COLO668 (cell line): ENCODE measurements around the gene CACNA1B.
"Not testable (repeated sequence)": the region's sequence is repeated elsewhere in the genome, so short reads cannot be mapped to it uniquely, and the experiment has no call there.

Experiments used
- DNase-seq: peaks from one replicate; lab custom pipeline; 2025; ENCODE audit not compliant: unreplicated experiment; lab: John Stamatoyannopoulos, UW

Gene CACNA1B

DNA sequence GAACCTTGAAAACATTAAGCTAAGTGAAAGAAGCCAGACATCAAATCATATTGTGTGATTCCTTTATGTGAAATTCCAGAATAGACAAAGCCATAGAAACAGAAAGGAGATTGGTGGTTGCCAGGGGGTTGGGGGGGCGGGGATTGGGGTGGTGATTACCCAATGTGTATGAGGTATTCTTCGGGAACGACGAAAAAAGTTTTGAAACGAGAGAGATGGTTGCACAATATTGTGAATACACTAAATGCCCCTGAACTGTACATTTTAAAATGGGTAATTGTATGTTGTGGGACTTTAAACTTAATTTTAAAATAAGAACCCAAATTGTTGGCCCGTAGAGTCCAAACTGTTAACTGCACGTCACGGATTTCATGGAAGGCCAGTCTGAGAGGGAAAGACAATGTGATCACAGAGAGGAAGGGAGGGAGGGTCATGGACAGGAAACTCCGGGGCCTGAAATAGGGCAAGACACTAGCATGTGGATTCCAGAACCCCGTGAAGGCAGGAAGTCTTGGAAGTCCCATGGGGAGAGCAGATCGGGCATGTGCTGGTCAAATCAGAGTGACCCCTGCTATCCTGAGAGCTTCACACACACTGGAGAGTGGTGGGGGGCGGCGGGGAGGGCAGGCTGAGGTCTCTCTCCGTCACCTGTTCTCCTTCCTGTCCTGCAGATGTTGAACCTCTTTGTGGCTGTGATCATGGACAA lies 218.4 kb downstream of the CACNA1B start:
- DNase-seq, result no peak

DNA sequence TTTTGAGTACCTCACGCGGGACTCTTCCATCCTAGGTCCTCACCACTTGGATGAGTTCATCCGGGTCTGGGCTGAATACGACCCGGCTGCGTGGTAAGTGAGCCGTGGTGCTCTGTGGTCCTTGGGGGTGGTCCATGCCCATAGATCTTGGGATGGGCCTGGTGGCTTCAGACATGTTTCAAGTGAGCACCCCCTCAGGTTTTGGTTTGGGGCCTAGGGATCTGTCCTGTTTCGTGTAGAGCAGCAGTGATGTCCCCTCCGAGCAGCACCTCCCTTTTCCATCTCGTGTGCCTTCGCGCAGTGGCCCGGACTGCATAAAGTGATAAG lies 218.9 kb downstream of the CACNA1B start:
- DNase-seq, result no peak

DNA sequence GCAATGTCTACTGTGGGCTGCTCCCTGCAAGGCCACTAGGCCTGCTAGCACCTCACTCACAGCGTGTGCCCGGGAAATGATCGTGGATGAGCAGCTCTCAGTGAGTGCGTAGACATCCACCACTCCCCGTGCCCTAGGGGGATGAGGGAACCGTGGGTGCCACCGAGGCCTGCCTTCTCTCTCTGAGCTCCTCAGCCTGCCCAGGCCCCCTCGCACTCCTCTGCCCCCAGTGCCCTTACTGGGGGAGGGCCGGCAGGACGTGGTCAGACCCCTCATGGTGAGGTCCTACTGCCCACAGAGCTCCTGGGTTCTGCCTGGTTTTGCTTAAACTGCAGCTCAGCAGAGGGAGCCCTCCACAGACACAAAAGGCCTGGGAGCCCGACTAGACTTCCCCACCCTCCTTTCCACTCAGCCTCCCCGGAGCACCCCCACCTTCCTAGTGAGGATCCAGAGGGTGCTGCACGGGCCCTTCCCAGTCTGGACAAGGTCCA lies 220.0 kb downstream of the CACNA1B start:
- DNase-seq, result no peak

DNA sequence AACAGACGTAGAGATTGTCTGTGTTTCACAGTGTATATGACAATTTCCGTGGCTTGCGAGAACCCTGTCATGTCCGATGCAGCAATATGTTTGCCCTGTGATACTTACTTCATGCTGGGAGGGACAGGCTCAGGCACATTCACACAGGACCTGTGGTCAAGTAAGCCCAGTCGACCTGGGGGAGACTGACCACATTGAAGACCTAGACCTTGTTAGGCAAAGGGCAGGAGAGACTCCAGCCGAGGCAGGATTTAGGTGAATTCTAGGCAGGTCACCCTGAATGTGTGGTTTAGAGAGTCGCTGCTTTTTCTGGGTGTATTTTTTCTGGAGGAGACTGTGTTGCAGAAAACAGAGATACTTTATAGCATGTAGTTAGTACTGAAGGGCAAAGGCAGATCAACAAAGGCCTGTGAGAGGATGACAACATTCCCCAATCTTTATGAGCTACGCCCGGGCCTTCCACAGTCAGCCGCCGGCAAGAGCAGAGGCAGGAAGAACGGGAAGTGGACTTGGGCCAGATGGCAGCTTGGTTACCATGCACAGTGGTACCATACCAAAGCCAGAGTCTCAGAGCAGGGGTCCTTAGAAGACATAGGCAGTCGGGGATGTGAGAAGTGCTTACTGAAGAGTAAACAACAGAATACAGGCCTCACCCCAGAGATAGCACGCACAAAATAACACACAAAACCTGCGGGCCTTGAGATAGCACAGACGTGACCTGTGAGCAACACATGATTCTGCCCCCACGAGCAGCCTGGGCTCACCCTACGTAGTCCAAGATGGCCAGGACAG lies 220.7 kb downstream of the CACNA1B start:
- no peak for DNase-seq

DNA sequence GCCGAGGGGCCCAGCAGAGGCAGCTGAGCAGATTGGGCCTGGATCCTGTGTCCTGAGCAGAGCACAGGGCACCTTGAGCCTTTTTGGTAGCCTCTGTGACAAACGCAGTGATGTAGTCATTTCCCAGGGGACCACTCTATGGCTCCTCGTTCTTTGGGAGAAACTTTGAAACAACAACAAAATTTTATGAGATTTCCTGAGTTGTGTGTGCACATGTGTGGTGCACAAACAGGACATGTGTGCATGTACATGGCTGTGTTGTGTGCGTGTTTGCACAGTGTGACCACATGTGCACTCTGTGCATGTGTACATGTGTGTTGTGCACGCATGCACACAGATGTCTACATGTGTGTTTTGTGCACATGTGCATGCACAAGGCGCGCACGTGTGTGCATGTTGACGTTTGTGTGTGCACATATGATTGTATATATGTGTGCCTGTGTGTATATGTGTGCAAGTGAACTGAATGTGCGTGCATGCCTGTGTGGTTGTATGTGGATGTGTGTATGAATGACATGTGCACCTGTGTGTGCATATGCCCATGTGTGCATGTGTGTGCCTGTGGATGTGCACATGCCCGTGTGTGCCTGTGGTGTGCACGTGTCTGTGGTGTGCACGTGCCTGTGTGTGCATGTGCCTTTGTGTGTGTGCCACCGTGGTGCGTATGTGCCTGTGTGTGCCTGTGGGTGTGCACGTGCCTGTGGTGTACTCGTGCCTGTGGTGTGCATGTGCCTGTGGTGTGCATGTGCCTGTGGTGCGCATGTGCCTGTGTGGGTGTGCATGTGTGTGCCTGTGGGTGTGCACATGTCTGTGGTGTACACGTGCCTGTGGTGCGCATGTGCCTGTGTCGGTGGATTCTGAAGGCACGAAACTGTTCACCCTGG lies 221.6 kb downstream of the CACNA1B start:
- no peak for DNase-seq

DNA sequence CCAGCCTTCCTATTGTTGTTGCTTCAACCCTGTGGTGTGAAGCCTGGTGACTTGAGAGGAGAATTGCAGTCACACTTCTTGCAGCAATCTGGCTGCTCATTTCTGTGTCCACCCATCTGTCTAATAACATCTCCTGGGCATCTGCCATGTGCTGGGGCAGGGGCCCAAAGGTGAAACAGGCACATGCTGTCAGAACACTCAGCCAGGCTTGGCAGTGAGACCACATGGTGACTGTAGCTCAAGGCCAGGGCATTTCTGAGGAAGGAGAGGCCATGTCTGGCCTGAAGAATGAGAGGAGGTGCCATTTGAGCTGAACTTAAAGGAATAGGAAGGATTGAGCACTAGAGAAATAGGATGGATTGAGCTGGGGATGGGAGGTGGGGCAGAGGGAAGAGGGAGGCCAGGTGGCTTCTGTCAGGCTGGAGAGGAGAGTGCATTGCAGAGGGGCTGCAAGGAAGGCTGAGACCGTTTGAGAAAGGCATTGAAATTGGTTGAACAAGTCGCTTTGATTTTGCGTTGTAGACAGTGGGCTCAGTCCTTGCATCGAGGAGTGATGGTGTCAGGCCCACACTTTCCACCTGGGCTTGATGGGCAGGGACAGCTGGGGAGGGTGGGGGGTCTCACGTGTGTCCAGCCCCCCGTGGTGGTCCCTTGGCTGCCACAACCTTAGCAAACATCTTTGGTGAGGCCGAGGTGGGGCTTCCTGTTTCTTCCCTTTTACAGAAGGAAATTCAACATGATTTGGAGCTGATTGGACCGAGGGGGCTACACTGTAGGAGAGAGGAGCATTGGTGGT lies 222.4 kb downstream of the CACNA1B start:
- no peak for DNase-seq

DNA sequence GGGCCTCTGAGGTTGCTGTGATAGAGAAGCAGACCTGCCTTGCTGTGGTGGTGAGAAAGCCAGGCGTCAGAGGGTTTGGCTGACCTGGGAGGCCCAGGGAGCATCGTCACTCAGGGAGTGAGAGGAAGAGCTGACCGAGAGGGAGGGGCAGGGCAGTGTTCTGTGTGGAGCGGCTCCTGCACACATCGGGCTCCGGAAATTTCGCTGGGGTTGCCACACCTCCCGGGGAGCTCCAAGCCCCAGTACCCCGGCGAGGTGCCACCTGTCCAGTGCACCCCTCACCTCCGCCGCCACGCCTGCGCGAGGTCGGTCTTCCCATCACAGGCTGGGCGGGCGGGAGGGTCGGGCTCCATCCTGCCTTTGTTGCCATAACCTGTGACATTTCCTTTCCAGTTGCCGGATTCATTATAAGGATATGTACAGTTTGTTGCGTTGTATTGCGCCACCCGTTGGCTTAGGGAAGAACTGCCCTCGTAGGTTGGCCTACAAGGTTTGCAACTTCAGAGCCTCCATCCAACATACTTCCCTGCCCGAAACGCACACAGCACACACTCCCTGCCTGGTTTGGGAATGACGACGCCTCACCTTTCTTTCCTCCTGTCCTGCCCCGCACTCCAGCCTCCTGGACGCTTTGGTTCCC lies 223.2 kb downstream of the CACNA1B start:
- no peak for DNase-seq

DNA sequence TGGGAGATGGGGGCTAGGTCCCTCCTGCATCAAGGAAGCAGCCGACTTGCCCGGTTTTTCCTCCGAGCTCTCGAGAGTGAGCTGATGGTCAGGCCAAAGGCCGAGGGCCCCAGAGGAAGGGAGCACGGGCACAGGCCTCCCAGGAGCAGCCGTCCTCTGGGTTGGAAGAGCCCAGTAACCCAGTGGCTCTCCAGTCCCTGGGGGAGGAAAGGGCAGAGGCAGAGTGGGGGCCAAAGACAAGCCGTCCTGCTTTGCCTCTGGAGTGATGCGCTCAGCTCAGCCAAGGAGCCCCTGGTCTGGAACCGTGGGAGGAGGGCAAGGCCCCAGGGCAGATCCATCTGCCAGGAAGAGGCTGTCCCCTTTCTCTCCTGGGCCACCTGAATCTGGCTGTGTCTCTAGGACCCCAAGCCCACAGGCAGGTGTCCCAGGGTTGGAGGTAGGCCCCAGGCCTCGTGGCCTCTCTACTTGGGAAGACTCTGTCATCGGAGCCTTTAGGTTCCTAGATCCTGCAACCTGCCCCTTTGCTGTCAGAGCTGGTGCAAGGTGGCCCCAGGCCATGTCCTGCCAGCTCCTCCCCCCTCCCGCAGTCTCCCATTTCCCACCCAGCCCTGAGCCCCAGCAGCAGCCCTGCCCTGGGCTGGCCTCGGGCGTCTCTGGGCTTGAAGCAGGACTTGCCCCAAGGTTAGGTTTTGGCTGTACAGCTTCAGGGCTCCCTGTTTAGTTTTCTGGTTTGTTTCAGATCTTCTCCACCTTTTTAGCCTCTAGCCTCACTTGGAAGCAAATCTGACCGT lies 224.1 kb downstream of the CACNA1B start:
- no peak for DNase-seq

DNA sequence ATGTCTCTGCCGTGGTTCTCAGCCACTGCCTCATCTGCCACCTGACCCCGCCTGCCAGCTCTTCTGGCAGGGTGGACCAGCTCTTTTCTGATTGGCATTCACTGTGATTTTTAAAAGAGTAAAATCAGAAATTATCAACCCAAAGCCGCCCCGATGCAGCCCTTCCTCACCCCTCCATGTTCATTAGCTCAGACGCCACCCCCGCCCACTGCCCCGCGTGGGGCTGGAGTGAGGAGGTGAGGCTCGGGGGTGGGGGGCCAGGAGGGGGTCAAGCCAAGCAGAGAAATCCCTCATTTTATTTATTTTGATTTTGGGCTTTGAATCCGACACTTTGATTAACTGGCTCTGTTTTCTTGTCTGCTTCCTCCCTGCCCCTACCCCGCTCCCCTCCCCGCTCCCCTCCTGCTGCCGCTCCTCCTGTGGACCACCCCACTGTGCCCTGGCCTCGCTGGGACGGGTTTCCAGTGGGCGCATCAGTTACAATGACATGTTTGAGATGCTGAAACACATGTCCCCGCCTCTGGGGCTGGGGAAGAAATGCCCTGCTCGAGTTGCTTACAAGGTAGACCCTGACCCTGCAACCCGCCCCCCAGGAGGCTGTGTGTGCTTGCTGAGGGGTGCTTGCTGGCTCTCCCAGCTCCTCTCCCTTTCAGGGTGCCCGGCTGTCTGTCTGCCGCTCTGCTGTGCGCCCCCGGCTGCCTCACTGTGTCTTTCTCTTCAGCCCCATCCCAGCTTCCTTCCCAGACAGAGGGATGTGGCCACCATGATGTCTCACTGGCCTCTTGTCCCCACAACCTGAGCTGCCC lies 224.9 kb downstream of the CACNA1B start:
- no peak for DNase-seq

DNA sequence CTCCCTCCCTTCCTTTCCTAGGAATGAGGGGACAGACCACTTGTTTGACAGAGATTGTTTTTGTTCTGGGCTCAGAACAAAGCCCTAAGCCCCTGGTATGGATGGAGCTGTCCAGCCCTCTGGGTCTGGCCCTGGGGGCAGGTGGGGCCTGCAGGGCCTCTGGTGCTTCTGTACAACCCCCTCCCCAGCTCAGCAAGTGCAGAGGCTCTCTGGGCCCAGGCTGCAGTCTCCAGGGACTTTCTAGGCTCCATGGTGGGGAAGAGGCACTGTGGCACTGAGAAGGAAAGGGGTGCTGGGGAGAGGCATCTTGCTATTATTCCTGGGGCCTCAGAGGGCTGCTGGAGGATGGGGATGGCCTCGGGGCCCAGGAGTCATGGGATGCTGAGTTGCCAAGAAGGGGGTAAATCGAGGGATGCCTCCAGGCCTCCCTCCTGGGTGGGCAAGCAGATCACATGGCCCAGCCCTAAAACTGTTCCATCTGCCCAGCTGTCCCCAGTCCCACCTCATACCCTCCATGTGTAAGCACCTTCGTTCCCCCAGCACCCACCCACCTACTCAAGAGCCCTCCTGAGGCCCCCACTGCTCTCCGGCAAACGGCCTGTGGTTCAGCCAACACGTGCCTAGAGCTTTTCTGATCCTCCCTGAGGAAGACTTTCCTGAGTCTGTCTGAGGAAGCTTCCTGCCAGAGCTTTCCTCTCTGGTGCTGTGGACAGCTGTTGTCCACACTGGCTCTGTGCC lies 225.7 kb downstream of the CACNA1B start:
- DNase-seq, result no peak

DNA sequence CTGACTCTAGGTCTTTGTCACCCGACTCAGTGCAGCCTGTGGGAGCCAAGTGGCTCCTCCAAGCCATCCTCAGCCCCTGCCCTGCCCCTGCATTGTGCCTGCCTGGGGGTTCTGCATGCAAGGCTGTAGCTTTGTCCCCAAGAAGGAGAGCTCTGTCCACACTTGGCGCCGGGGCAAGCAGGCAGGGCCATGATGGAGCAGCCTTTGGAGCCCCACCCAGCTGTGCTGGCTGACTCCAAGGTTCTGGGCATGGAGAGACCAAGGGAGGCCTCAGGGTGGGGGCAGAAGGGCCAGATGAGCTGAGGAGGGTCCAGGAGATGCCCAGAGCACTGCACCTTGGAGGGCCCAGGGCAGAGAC lies 226.2 kb downstream of the CACNA1B start:
- no peak for DNase-seq

DNA sequence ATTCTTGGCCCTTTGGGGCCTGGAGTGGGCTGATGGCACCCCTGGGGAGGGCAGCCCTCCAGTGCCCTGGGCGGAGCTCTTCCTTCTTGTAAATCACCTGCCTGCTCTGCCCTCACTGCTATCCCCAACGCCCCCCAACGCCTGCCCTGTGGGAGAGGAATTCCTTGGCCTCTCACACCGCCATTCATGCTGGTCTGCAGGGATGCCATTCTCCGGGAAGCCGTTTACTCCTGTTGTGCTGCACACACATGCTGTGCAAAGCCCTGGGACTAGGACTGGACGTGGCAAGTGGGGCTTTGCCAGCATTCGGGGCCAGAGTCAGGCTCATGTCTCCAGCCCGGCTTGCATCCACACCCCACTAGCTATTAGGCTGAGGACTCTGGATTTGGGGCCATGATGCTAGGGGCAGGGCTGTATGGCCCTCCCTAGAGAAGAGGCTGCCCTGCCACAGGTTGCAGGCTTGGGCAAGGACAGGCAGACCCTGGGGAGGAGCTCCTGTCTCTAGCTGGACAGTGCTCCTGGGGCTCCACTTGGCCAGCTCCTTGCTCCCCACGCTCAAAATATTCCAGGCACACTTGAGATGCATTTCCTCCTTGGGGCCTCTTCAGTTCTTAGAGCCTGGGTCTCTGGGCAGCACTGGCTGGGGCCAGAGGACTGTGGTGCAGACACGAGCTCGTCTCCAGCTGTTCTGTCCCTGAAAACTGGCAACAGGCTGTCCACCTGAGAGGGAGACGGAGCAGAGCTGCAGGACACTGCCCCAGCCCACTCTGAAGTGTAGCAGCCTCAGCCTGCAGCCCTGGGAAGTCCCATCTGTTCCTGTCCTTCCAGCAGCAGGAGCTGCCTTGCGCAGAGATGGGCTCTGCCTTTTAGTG lies 226.9 kb downstream of the CACNA1B start:
- DNase-seq, result no peak

DNA sequence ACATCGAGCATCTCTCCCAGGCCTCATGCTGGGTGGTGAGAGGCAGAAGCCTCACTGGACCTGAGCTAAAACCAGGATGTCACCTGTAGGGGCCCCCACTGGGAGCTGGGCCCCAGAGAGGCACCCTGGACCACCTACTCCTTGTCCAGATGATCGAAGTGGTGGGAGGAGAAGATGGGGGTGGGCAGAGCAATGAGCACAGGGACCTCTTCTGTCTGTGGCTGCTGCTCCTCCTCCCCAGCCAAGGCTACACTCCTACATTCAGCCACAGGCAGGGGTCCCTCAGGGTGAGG lies 227.5 kb downstream of the CACNA1B start:
- no peak for DNase-seq

DNA sequence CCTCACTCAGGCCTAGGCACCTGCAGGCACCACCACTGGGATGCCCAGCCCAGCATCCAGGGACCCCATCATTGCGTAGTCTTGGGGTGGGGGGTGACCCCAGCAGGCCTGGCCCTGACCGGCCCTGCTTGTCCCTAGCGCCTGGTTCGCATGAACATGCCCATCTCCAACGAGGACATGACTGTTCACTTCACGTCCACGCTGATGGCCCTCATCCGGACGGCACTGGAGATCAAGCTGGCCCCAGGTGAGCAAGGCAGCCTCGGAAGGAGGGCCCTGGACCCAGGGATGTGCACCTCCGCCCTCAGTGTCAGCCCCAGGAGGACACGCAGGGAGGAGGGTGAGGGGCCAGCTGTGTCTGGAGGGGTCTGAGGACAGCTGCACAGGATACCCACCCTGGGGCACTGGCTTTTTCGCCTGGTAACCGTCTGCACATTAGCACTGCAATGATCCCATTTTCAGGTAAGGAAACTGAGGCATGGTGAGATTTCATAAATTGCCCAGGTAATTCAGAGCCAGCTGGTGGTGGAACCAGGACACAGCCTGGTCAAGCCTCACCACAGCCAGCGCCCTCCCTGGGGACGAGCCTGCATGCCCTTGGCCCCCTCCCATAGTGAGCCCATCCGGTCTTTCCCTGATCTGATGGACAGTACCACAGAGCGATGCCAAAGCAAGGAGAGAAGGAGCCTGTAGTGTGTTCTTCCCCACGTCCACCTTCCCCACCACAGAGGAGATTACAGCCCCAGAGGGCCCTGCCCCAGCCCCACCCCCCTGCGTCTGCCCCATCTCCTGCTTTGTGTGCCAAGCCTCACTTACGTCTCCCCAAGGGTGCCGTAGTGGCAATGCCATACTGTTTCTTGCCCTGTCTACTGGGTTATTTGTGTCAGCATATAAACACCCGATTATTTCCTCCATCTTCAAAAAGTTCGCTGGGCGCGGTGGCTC lies 228.3 kb downstream of the CACNA1B start:
- no peak for DNase-seq

DNA sequence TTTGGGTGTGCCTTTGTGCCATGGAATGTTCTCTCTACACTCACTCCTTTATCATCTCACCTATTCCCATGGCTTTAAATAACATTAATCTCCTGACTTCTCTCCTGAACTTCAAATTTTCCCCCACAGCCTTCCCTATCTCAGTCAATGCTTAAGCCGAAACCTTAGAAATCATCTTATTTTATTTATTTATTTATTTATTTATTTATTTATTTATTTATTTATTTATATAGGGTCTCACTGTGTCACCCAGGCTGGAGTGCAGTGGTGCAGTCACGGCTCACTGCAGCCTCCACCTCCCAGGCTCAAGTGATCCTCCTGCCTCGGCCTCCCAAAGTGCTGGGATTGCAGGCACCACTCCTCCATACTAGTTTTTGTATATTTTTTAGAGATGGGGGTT lies 229.5 kb downstream of the CACNA1B start:
- DNase-seq, result not testable (repeated sequence)

DNA sequence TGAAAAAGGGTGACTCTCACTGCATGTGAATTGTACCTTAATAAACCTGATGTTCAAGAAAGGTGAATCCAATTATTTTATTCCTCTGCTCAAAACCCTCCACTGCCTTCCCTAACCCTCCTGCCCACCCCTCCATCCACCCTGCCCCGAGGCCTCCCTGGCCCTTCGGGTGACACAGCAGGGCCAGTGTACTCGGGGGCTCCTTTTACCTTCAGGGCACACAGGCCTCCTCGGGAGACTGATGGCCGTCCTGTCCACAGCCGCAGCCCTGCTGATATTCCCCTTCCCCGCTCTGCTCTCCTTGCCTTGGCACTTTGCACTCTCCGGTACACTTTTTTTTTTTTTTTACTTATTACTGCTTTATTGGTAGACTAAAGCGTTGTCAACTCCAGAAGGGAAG lies 234.0 kb downstream of the CACNA1B start:
- no peak for DNase-seq
